Measurements from ENCODE around the gene UCN3. TPM values are rescaled to one million over a fixed set of nuclear protein-coding genes. Genes with fewer than 3 reads are reported as not detected.

Gene UCN3
- total RNA-seq, 4 donors from 2014 or later, result not detected

DNA sequence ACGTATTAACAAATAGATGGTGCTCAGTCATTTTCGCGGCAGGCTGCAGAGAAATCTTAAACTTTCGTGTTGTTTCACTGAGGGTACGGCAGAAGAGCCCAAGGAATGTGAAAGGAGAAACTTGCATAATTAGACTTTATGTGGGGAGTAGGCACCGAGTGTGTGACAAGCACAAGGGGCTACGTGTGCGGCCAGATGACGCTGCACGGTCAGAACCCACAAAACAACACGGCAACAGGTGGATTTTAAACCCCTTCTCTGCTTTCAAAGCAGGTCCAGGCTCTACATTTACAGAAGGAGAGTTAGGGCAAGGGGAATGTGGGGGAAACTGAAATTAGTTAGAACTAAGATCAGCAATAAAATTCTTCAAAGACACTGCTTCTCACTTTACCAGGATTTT is 392 bp upstream of the UCN3 start:
- no peak overlapping the region for H3K4me3 ChIP-seq
- H3K36me3 ChIP-seq, result no peaks in the 10 kb centered on the region
- no peak overlapping the region for H3K27ac ChIP-seq
- H3K4me1 ChIP-seq, result no peaks in the 10 kb centered on the region
- no peak for DNase-seq
- intact Hi-C loops (cut with DNase I; ENCODE audit: low total_unique reads), result no loop called here
- TF ChIP-seq, protein P1, sequence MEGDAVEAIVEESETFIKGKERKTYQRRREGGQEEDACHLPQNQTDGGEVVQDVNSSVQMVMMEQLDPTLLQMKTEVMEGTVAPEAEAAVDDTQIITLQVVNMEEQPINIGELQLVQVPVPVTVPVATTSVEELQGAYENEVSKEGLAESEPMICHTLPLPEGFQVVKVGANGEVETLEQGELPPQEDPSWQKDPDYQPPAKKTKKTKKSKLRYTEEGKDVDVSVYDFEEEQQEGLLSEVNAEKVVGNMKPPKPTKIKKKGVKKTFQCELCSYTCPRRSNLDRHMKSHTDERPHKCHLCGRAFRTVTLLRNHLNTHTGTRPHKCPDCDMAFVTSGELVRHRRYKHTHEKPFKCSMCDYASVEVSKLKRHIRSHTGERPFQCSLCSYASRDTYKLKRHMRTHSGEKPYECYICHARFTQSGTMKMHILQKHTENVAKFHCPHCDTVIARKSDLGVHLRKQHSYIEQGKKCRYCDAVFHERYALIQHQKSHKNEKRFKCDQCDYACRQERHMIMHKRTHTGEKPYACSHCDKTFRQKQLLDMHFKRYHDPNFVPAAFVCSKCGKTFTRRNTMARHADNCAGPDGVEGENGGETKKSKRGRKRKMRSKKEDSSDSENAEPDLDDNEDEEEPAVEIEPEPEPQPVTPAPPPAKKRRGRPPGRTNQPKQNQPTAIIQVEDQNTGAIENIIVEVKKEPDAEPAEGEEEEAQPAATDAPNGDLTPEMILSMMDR (IDR thresholded peaks at IDR 0.05), result no peak
- no peak for TF ChIP-seq POLR2A (IDR thresholded peaks at IDR 0.05)
- no peaks in the 10 kb centered on the region for H3K27me3 ChIP-seq
- no peaks in the 10 kb centered on the region for H3K9me3 ChIP-seq

DNA sequence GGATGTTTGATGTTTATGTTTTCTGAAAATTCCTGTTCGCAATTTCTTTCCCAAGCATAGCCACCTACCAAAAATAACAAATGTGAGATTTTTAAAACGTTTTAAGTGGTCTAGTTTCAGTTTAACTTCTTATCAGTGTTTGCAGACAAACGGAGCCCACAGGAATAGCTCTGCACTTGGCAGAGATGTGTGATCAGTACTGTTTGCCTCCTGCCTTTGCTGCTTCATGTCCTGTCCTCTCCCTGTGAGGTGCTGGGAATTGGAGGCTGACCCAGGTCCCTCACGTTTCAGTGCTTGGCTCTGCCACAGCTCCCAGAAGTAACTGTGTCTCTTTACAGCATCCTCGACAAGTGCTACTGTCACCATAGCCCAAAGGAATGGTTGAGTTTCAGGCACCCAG is 1.2 kb downstream of the UCN3 start:
- TF ChIP-seq, protein P1 (IDR thresholded peaks at IDR 0.05), result no peak
- TF ChIP-seq POLR2A (IDR thresholded peaks at IDR 0.05), result no peak
- no peaks in the 10 kb centered on the region for H3K4me1 ChIP-seq
- H3K36me3 ChIP-seq, result no peaks in the 10 kb centered on the region

DNA sequence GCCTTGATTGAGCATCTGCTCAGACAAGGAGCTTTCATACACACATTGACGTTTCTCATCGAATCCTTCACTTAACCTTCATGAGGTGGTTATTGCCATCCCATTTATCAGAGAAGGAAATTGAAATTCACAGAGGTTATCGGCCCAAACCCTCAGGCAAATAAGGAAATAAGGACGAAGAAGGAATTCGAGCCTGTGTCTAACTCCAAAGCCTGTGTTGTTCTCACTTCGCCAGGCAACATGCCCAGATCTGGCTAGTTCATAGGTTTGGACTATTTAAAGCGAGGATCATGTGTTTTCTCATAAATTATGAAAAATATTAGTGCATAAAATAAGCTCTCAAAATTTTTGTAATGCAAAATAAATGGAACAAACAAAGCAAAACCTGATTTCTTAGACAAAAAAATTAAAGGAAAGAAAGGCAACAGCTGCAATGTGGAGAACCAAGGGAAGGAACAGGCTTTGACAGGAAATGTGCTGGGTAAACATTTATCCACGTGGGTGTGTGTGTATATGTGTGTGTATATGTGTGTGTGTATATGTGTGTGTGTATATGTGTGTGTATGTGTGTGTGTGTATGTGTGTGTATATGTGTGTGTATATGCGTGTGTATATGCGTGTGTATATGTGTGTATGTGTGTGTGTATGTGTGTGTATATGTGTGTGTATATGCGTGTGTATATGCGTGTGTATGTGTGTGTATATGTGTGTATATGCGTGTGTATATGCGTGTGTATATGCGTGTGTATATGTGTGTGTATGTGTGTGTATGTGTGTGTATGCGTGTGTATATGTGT is 4.8 kb downstream of the UCN3 start:
- H3K36me3 ChIP-seq, result no peaks in the 10 kb centered on the region
- H3K4me1 ChIP-seq, result no peaks in the 10 kb centered on the region
- TF ChIP-seq POLR2A (IDR thresholded peaks at IDR 0.05), result no peak
- TF ChIP-seq, protein P1 (IDR thresholded peaks at IDR 0.05), result no peak
- no peak overlapping the region for H3K4me3 ChIP-seq
- DNase-seq, result no peak
- no peak overlapping the region for H3K27ac ChIP-seq
- H3K9me3 ChIP-seq, result no peaks in the 10 kb centered on the region
- intact Hi-C loops (cut with DNase I; ENCODE audit: low total_unique reads), result no loop called here
- no peaks in the 10 kb centered on the region for H3K27me3 ChIP-seq

More for the DNA sequence above, 1.2 kb downstream of the UCN3 start:
- no peak for DNase-seq
- intact Hi-C loops (cut with DNase I; ENCODE audit: low total_unique reads), result no loop called here
- H3K4me3 ChIP-seq, result no peak overlapping the region
- H3K9me3 ChIP-seq, result no peaks in the 10 kb centered on the region
- H3K27me3 ChIP-seq, result no peaks in the 10 kb centered on the region
- H3K27ac ChIP-seq, result no peak overlapping the region

DNA sequence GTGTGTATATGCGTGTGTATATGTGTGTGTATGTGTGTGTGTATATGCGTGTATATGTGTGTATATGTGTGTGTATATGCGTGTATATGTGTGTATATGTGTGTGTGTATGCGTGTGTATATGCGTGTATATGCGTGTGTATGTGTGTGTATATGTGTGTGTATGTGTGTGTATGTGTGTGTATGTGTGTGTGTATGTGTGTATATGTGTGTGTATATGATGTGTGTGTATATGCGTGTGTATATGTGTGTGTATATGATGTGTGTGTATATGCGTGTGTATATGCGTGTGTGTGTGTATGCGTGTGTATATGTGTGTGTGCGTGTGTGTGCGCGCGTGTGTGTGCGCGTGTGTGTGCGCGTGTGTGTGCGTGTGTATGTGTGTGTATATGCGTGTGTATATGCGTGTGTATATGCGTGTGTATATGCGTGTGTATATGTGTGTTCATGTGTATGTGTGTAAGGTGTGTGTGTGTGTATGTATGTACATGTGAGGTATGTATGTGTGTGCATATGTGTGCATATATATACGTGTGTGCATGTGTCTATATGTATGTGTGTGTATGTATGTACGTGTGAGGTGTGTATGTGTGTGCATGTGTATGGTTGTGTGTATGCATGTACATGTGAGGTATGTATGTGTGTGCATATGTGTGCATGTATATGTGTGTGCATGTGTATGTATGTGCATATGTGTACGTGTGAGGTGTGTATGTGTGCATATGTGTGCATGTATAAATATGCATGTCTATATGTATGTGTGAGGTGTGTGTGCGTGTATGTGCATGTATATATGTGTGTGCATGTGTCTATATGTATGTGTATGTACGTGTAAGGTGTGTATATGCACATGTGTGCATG is 6.0 kb downstream of the UCN3 start:
- no peaks in the 10 kb centered on the region for H3K27me3 ChIP-seq
- TF ChIP-seq POLR2A (IDR thresholded peaks at IDR 0.05), result no peak
- TF ChIP-seq, protein P1 (IDR thresholded peaks at IDR 0.05), result no peak
- no peaks in the 10 kb centered on the region for H3K36me3 ChIP-seq
- no peak for DNase-seq
- no peak overlapping the region for H3K4me3 ChIP-seq
- H3K9me3 ChIP-seq, result no peaks in the 10 kb centered on the region
- intact Hi-C loops (cut with DNase I; ENCODE audit: low total_unique reads), result no loop called here
- no peaks in the 10 kb centered on the region for H3K4me1 ChIP-seq
- H3K27ac ChIP-seq, result no peak overlapping the region

DNA sequence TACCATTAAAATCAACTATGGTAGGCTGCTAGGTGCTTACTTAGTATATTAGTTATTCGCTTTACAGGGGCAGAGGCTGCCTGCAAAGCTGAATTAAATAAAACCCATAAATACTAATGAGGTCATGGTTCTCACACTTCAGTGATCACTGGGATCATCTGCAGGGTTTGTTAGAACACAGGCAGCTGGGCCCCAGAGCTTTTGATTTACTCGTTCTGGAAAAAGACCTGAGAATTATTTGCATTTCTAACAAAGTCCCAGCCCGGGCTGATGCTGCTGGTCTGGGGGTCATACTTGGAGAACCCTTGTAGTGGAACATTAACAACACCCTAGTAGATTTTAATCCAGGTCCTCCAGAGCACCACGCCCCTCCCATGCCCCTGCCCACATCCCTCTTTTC is 8.5 kb downstream of the UCN3 start:
- Histone ChIP-seq H3K4me3 (no peak overlapping the region), H3K36me3 (no peaks in the 10 kb centered on the region), H3K27me3 (no peaks in the 10 kb centered on the region), H3K4me1 (no peaks in the 10 kb centered on the region), H3K27ac (no peak overlapping the region), H3K9me3 (no peaks in the 10 kb centered on the region)
- DNase-seq, result no peak
- intact Hi-C loops (cut with DNase I; ENCODE audit: low total_unique reads), result no loop called here
- TF ChIP-seq POLR2A (IDR thresholded peaks at IDR 0.05), result no peak
- TF ChIP-seq, protein P1 (IDR thresholded peaks at IDR 0.05), result no peak

All from uterus (tissue), 4 donors.